PC-3 (cell line): ENCODE measurements around the gene SPACA9. TPM values are rescaled to one million over a fixed set of nuclear protein-coding genes. Genes with fewer than 3 reads are reported as not detected.

Experiments
- ATAC-seq: fragments of 200-7000 bp; cut with Tn5 transposase; 2 replicates; pipeline ENCODE4 v1.9.1; 2020; ENCODE audit warnings: mild to moderate bottlenecking, moderate library complexity
- BruUV-seq: library from RNA; stranded (reverse); fragments of 400-500 nt; replicated peaks from 2 replicates; lab custom pipeline; 2021; lab: Mats Ljungman, UMichigan
- CTCF ChIA-PET: fragments of 300-600 bp; sonication (Branson Sonifier 250); formaldehyde crosslinking; loops from one replicate; lab custom pipeline; 2022; ENCODE audit warnings: antibody characterized with exemption; lab: Charles Lee
- POLR2A ChIA-PET: fragments of 300-600 bp; sonication (Branson Sonifier 250); formaldehyde crosslinking; loops from one replicate; lab custom pipeline; 2022; ENCODE audit warnings: antibody characterized with exemption; ENCODE audit not compliant: unreplicated experiment; lab: Charles Lee
- DNase-seq: peaks from one replicate; pipeline ENCODE4 v3.0.0-alpha.2; 2015
- H2AFZ ChIP-seq: fragments of 300-600 bp; sonication (generic); 2 replicates; pipeline ENCODE4 v1.6.0; 2016; ENCODE audit warnings: antibody characterized with exemption, low read length
- H3F3A ChIP-seq: fragments of 300-600 bp; sonication (generic); one replicate; pipeline ENCODE4 v1.6.0; 2017; ENCODE audit warnings: antibody characterized with exemption, low read length, control low read depth, mild to moderate bottlenecking; ENCODE audit not compliant: unreplicated experiment
- H3K27ac ChIP-seq: fragments of 300-600 bp; sonication (generic); 2 replicates; pipeline ENCODE4 v1.5.1; 2016; ENCODE audit warnings: mild to moderate bottlenecking, low read length
- H3K27me3 ChIP-seq: fragments of 300-600 bp; sonication (generic); 2 replicates; pipeline ENCODE4 v1.6.1; 2016; ENCODE audit warnings: low read length, mixed read lengths
- H3K36me3 ChIP-seq: fragments of 300-600 bp; sonication (generic); 2 replicates; pipeline ENCODE4 v1.6.1; 2016; ENCODE audit warnings: low read depth, mixed run types, low read length, mixed read lengths
- H3K4me1 ChIP-seq: fragments of 300-600 bp; sonication (generic); 2 replicates; pipeline ENCODE4 v1.5.1; 2016; ENCODE audit warnings: low read length; ENCODE audit not compliant: insufficient read depth
- H3K4me2 ChIP-seq: fragments of 300-600 bp; sonication (generic); 2 replicates; pipeline ENCODE4 v1.6.0; 2016; ENCODE audit warnings: low read length
- H3K4me3 ChIP-seq: fragments of 300-600 bp; sonication (generic); 2 replicates; pipeline ENCODE4 v1.5.1; 2016; ENCODE audit warnings: mild to moderate bottlenecking, low read length, mixed read lengths
- H3K79me2 ChIP-seq: fragments of 300-600 bp; sonication (generic); 2 replicates; pipeline ENCODE4 v1.6.1; 2017; ENCODE audit warnings: low read length, mixed read lengths
- H3K9ac ChIP-seq: fragments of 300-600 bp; sonication (generic); 2 replicates; pipeline ENCODE4 v1.6.0; 2016; ENCODE audit warnings: mild to moderate bottlenecking, low read length
- H3K9me2 ChIP-seq: fragments of 300-600 bp; sonication (generic); replicated peaks from 2 replicates; pipeline ENCODE4 v1.6.1; 2016; ENCODE audit warnings: mixed run types, low read length, mixed read lengths
- H3K9me3 ChIP-seq: fragments of 300-600 bp; sonication (generic); 2 replicates; pipeline ENCODE4 v1.6.1; 2016; ENCODE audit warnings: low read length, mixed read lengths
- H4K20me1 ChIP-seq: fragments of 300-600 bp; sonication (generic); 2 replicates; pipeline ENCODE4 v1.6.1; 2016; ENCODE audit warnings: low read length, mixed read lengths
- EZH2 ChIP-seq: fragments of 300-600 bp; sonication (generic); IDR thresholded peaks from one replicate; pipeline ENCODE4 v1.6.1; 2017; ENCODE audit warnings: antibody characterized with exemption, mild to moderate bottlenecking, low read length; ENCODE audit not compliant: unreplicated experiment
- EZH2phosphoT487 ChIP-seq: fragments of 300-600 bp; sonication (generic); IDR thresholded peaks from 2 replicates; pipeline ENCODE4 v1.6.1; 2018; ENCODE audit warnings: mild to moderate bottlenecking, antibody characterized with exemption, low read length, borderline replicate concordance
- intact Hi-C: fragments of 100-400 bp; cut with micrococcal nuclease; formaldehyde crosslinking; loops from 2 replicates; pipeline ENCODE4 v1.9.0; 2023
- total RNA-seq: library from RNA; depleted of rRNA; stranded (reverse); fragments of >200 nt; gene quantifications from 2 replicates; pipeline ENCODE4 v1.2.3, GENCODE V29; 2014
- TF ChIP-seq, protein P1 (sequence below): fragments of 300-600 bp; sonication (generic); conservative IDR thresholded peaks from 2 replicates; pipeline ENCODE4 v1.5.1; 2017; ENCODE audit warnings: antibody characterized with exemption, low read depth, mild to moderate bottlenecking, low read length

Gene SPACA9
- total RNA-seq, 1 experiment from 2014 or later: 2.3 TPM

DNA sequence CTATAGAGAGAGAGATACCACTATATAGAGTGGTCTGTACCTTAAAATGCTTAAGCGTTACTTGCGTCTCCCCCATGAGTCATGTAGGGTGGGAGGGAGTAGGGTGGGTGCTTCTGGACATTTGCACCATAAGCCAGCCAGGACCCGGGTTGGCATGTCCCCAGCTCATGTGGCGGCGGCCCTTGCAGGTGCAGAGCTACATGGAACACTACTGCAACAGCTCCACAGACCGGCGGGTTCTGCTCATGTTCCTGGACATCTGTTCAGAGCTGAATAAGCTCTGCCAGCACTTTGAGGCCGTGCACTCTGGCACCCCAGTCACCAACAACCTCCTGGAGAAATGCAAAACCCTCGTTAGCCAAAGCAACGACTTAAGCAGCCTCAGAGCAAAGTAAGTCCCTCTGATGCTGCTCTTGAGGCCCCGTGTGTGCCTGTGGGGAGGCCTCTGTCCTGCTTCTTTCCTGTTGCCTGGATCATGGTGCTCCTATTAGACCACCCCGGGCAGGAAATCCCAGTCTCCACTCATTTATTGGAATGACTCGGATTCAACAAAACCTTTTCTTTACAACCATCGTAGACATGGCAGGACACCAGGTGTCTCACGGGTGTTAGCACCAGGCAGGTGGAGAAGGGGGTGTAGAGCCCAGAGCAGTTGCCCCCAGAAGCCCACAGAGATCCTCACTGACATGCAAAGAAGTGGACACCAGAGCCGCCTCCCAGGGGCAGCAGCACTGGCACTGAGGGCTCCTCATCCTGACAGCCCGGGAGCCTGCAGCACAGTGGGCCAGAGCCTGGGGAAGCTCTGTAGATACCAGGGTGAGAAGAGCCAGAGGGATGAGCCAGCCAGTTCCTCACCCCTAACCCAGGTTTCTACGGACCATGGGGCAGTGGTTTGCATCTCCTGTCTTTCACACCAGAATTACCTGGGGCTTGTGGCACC is 8.8 kb downstream of the SPACA9 start:
- no peak for ATAC-seq
- H3K4me2 ChIP-seq: no peak overlapping the region
- H3K36me3 ChIP-seq: no peaks in the 10 kb centered on the region
- H3K79me2 ChIP-seq: no peaks in the 10 kb centered on the region
- no peak overlapping the region for H3K27ac ChIP-seq
- no TSS peak for BruUV-seq
- no peaks in the 10 kb centered on the region for H3F3A ChIP-seq
- no peaks in the 10 kb centered on the region for H3K9me3 ChIP-seq
- H3K4me3 ChIP-seq: no peak overlapping the region
- no peak for DNase-seq
- no peaks in the 10 kb centered on the region for H4K20me1 ChIP-seq
- H3K27me3 ChIP-seq: no peaks in the 10 kb centered on the region
- POLR2A ChIA-PET: no interaction called here
- H2AFZ ChIP-seq: no peak overlapping the region
- TF ChIP-seq, protein P1, sequence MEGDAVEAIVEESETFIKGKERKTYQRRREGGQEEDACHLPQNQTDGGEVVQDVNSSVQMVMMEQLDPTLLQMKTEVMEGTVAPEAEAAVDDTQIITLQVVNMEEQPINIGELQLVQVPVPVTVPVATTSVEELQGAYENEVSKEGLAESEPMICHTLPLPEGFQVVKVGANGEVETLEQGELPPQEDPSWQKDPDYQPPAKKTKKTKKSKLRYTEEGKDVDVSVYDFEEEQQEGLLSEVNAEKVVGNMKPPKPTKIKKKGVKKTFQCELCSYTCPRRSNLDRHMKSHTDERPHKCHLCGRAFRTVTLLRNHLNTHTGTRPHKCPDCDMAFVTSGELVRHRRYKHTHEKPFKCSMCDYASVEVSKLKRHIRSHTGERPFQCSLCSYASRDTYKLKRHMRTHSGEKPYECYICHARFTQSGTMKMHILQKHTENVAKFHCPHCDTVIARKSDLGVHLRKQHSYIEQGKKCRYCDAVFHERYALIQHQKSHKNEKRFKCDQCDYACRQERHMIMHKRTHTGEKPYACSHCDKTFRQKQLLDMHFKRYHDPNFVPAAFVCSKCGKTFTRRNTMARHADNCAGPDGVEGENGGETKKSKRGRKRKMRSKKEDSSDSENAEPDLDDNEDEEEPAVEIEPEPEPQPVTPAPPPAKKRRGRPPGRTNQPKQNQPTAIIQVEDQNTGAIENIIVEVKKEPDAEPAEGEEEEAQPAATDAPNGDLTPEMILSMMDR: no peak
- no peak for TF ChIP-seq EZH2
- no peak for TF ChIP-seq EZH2phosphoT487
- no peaks in the 10 kb centered on the region for H3K4me1 ChIP-seq
- intact Hi-C loops: no loop called here
- H3K9me2 ChIP-seq: no peaks in the 10 kb centered on the region
- no peak overlapping the region for H3K9ac ChIP-seq
- CTCF ChIA-PET: no interaction called here

DNA sequence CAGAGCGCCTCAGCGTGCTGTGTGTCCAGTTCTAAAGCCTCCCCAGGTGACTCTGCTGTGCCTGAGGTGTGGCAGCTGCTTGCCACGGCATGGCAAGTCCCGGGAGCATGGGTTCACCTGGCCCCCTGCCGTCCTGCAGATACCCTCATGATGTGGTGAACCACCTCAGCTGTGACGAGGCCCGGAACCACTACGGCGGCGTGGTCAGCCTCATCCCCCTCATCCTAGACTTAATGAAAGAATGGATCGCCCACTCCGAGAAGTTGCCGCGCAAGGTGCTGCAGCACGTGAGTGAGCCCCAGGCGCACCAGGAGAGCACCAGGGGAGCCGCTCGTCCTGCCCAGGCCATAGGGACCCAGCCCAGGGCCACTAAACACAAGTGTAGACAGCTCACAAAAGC is 9.5 kb downstream of the SPACA9 start:
- no TSS peak for BruUV-seq
- Histone ChIP-seq H3K9me3 (no peaks in the 10 kb centered on the region), H4K20me1 (no peaks in the 10 kb centered on the region), H3K27me3 (no peaks in the 10 kb centered on the region), H3K27ac (no peak overlapping the region), H3K4me2 (no peak overlapping the region), H3K9ac (no peak overlapping the region), H3K4me1 (no peaks in the 10 kb centered on the region), H3K9me2 (no peaks in the 10 kb centered on the region), H2AFZ (no peak overlapping the region), H3K36me3 (no peaks in the 10 kb centered on the region), H3K4me3 (no peak overlapping the region), H3F3A (no peaks in the 10 kb centered on the region), H3K79me2 (no peaks in the 10 kb centered on the region)
- ATAC-seq (no peak), DNase-seq (no peak)
- TF ChIP-seq, protein P1: no peak
- TF ChIP-seq EZH2phosphoT487: no peak
- no peak for TF ChIP-seq EZH2
- ChIA-PET CTCF (no interaction called here), POLR2A (no interaction called here)
- intact Hi-C loops: no loop called here

DNA sequence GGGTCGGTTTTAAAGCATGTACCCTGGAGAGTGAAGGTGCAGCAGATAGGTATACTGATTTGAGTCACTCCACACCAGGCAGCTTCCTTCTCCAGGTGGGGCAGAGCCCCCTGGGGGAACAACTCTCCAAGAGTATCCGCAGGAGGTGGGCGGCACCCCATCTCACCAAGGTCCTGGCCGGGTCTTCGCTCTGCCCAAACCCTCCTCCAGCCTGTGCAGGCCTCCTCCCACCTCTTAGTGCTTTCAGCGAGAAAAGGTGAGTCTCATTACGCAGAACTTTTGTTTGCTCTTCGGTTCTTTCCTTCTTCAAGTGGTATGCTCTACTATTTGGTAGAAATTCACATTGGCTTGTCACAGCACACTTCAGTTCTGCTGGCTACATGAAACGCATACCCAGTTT is 13.7 kb downstream of the SPACA9 start:
- H3K27me3 ChIP-seq: no peaks in the 10 kb centered on the region
- no peaks in the 10 kb centered on the region for H3K79me2 ChIP-seq
- no peak overlapping the region for H3K9ac ChIP-seq
- H4K20me1 ChIP-seq: no peaks in the 10 kb centered on the region
- no TSS peak for BruUV-seq
- H3K4me1 ChIP-seq: peaks cover 19% of the 10 kb centered on the region
- H3K9me2 ChIP-seq: no peaks in the 10 kb centered on the region
- H3K4me2 ChIP-seq: no peak overlapping the region
- H3K4me3 ChIP-seq: no peak overlapping the region
- ChIA-PET CTCF (no interaction called here), POLR2A (interaction anchor here (0.9 kb wide), 1 partner anchor 52 kb away, joined by 4 read pairs; the partner anchor contains the start of gene TSC1)
- no peaks in the 10 kb centered on the region for H3K9me3 ChIP-seq
- no peak for TF ChIP-seq EZH2phosphoT487
- no peak overlapping the region for H3K27ac ChIP-seq
- DNase-seq (no peak), ATAC-seq (no peak)
- intact Hi-C loops: no loop called here
- H2AFZ ChIP-seq: no peak overlapping the region
- H3F3A ChIP-seq: no peaks in the 10 kb centered on the region
- H3K36me3 ChIP-seq: peaks cover 5% of the 10 kb centered on the region
